WTC11 (cell line): ENCODE measurements around the gene FAM193B.

ENCODE experiments used
- CBFB ChIP-seq: sonication (generic); formaldehyde crosslinking; IDR thresholded peaks from 2 replicates; pipeline ENCODE4 v1.8.1; 2022; ENCODE audit warnings: mild to moderate bottlenecking, low read depth, missing genetic modification reagents
- CTCF ChIP-seq: fragments of 200-600 bp; IDR thresholded peaks from 2 replicates; pipeline ENCODE4 v1.8.0; 2022; ENCODE audit warnings: antibody characterized with exemption
- FOXJ3 ChIP-seq: sonication (generic); formaldehyde crosslinking; IDR thresholded peaks from 2 replicates; pipeline ENCODE4 v1.9.0; 2021; ENCODE audit warnings: missing genetic modification reagents, mild to moderate bottlenecking, borderline replicate concordance
- IRF1 ChIP-seq: sonication (generic); formaldehyde crosslinking; IDR thresholded peaks from 2 replicates; pipeline ENCODE4 v1.8.0; 2023; ENCODE audit warnings: missing genetic modification reagents
- NR2C2 ChIP-seq: sonication (generic); formaldehyde crosslinking; IDR thresholded peaks from 2 replicates; pipeline ENCODE4 v1.8.0; 2022; ENCODE audit warnings: mild to moderate bottlenecking, missing genetic modification reagents
- SOX15 ChIP-seq: fragments of 250-450 bp; sonication (Bioruptor Pico); IDR thresholded peaks from 2 replicates; pipeline ENCODE4 v1.9.0; 2021; ENCODE audit warnings: mild to moderate bottlenecking
- TCF7 ChIP-seq: sonication (generic); formaldehyde crosslinking; IDR thresholded peaks from 2 replicates; pipeline ENCODE4 v1.8.0; 2022; ENCODE audit warnings: mild to moderate bottlenecking, low read depth, missing genetic modification reagents, moderate library complexity
- TEAD4 ChIP-seq: sonication (generic); formaldehyde crosslinking; IDR thresholded peaks from 2 replicates; pipeline ENCODE4 v1.8.0; 2022; ENCODE audit warnings: mild to moderate bottlenecking, missing genetic modification reagents
- TF ChIP-seq, protein P1 (sequence below): sonication (generic); formaldehyde crosslinking; IDR thresholded peaks from 2 replicates; pipeline ENCODE4 v1.8.1; 2022; ENCODE audit warnings: low read depth, mild to moderate bottlenecking, moderate library complexity, missing genetic modification reagents, borderline replicate concordance
- TF ChIP-seq, protein P2 (sequence below): sonication (generic); formaldehyde crosslinking; IDR thresholded peaks from 2 replicates; pipeline ENCODE4 v1.8.1; 2022; ENCODE audit warnings: missing genetic modification reagents, borderline replicate concordance

- TF ChIP-seq IRF1 (CRISPR knock-in tag) (no peak), FOXJ3 (CRISPR knock-in tag) (no peak), CTCF (no peak), CBFB (no peak), TEAD4 (CRISPR knock-in tag) (no peak), NR2C2 (CRISPR knock-in tag) (no peak), TCF7 (CRISPR knock-in tag) (no peak), SOX15 (CRISPR knock-in tag) (no peak)
- TF ChIP-seq, protein P1, sequence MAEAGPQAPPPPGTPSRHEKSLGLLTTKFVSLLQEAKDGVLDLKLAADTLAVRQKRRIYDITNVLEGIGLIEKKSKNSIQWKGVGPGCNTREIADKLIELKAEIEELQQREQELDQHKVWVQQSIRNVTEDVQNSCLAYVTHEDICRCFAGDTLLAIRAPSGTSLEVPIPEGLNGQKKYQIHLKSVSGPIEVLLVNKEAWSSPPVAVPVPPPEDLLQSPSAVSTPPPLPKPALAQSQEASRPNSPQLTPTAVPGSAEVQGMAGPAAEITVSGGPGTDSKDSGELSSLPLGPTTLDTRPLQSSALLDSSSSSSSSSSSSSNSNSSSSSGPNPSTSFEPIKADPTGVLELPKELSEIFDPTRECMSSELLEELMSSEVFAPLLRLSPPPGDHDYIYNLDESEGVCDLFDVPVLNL, result no peak
- TF ChIP-seq, protein P2, sequence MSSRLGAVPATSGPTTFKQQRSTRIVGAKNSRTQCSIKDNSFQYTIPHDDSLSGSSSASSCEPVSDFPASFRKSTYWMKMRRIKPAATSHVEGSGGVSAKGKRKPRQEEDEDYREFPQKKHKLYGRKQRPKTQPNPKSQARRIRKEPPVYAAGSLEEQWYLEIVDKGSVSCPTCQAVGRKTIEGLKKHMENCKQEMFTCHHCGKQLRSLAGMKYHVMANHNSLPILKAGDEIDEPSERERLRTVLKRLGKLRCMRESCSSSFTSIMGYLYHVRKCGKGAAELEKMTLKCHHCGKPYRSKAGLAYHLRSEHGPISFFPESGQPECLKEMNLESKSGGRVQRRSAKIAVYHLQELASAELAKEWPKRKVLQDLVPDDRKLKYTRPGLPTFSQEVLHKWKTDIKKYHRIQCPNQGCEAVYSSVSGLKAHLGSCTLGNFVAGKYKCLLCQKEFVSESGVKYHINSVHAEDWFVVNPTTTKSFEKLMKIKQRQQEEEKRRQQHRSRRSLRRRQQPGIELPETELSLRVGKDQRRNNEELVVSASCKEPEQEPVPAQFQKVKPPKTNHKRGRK, result no peak
These were observed 56.9 kb downstream of the FAM193B start, which contains the start of gene PDLIM7 for GRCh38 chr5:177497292-177498012.
